Suprapubic skin (tissue), 4 donors: ENCODE data around the gene ARHGEF12.

Source experiments
- CTCF ChIP-seq, 2 donors: fragments of 200-600 bp in 1 of 2; fragments of 450-650 bp in 1 of 2; sonication (generic) in 1 of 2; IDR thresholded peaks; one replicate each; pipeline ENCODE4 v1.5.1; 2016 to 2019; ENCODE audit warnings: antibody characterized with exemption in 2 of 2, mild to moderate bottlenecking in 1 of 2, moderate library complexity in 1 of 2
- EP300 ChIP-seq: sonication (generic); formaldehyde crosslinking; IDR thresholded peaks from one replicate; pipeline ENCODE4 v1.6.1; 2017; ENCODE audit warnings: antibody characterized with exemption
- POLR2A ChIP-seq, 2 donors: fragments of 450-650 bp; IDR thresholded peaks; one replicate each; pipeline ENCODE4 v1.6.1; 2017; ENCODE audit warnings: antibody characterized with exemption in 2 of 2, mild to moderate bottlenecking in 2 of 2, moderate library complexity in 2 of 2
- POLR2AphosphoS5 ChIP-seq, 3 donors: sonication (generic); formaldehyde crosslinking; IDR thresholded peaks; one replicate each; pipeline ENCODE4 v1.6.1; 2017; ENCODE audit warnings: antibody characterized with exemption in 3 of 3

GRCh38 chr11:120383518-120384155 lies 47.4 kb downstream of the ARHGEF12 start:
- TF ChIP-seq CTCF (IDR thresholded peaks at IDR 0.05) (no peak), POLR2A (IDR thresholded peaks at IDR 0.05) (no peak), EP300 (no peak), POLR2AphosphoS5 (IDR thresholded peaks at IDR 0.05) (no peak)
